Measurements from ENCODE around the gene ID1. TPM values are rescaled to one million over a fixed set of nuclear protein-coding genes. Genes with fewer than 3 reads are reported as not detected.
A peak's percentile ranks its signal among the peaks of the same experiment; 100 is the strongest.

ID1 gene
- total RNA-seq, 1 donor: 98.9 TPM

DNA sequence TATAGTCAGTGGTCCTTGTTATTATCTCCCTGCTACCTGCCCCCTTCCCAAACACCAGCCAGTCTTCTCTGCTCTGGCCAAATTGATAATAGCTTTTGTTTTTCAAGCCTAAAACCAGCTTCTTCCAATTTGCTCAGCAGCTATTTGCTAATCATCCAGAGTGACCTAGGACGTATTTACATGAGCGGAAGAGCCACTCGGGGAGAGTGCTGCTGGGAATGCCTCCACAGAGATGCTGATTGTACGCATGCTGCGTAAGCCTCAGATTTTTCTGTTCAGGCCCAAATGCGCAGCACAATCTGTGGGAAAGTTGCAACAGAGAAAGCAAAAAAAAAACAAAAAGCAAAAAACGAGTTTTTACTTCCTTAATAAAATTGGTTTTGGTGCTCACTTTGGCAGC is 24.4 kb upstream of the ID1 start:
- TF ChIP-seq, protein P1, sequence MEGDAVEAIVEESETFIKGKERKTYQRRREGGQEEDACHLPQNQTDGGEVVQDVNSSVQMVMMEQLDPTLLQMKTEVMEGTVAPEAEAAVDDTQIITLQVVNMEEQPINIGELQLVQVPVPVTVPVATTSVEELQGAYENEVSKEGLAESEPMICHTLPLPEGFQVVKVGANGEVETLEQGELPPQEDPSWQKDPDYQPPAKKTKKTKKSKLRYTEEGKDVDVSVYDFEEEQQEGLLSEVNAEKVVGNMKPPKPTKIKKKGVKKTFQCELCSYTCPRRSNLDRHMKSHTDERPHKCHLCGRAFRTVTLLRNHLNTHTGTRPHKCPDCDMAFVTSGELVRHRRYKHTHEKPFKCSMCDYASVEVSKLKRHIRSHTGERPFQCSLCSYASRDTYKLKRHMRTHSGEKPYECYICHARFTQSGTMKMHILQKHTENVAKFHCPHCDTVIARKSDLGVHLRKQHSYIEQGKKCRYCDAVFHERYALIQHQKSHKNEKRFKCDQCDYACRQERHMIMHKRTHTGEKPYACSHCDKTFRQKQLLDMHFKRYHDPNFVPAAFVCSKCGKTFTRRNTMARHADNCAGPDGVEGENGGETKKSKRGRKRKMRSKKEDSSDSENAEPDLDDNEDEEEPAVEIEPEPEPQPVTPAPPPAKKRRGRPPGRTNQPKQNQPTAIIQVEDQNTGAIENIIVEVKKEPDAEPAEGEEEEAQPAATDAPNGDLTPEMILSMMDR (IDR thresholded peaks at IDR 0.05; ENCODE audit: insufficient read depth, low read length): no peak
- H3K4me3 ChIP-seq (ENCODE audit: low read depth, low read length): no peak overlapping the region
- no peak for DNase-seq (ENCODE audit: low read depth)

DNA sequence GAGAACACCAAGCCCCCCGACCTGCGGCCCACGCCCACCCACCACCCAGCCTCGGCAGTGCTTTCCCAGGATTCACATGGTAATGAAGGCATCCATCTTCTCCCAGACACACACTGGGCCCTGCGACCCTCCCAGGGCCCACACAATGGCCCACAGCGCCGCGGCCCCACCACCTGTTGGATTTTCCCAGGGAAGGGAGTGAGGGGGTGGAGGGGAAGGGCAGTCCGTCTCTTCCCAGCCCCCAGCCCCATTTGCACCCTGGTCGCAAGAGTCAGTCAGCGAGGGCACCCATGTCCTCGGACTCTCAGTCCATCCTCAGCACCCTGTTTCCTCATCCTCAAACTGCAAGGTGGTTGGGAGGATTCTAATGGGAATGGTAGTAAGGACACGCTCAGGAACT is 23.7 kb upstream of the ID1 start:
- TF ChIP-seq, protein P1 (IDR thresholded peaks at IDR 0.05; ENCODE audit: insufficient read depth, low read length): no peak
- DNase-seq (ENCODE audit: low read depth): no peak
- no peak overlapping the region for H3K4me3 ChIP-seq (ENCODE audit: low read depth, low read length)

DNA sequence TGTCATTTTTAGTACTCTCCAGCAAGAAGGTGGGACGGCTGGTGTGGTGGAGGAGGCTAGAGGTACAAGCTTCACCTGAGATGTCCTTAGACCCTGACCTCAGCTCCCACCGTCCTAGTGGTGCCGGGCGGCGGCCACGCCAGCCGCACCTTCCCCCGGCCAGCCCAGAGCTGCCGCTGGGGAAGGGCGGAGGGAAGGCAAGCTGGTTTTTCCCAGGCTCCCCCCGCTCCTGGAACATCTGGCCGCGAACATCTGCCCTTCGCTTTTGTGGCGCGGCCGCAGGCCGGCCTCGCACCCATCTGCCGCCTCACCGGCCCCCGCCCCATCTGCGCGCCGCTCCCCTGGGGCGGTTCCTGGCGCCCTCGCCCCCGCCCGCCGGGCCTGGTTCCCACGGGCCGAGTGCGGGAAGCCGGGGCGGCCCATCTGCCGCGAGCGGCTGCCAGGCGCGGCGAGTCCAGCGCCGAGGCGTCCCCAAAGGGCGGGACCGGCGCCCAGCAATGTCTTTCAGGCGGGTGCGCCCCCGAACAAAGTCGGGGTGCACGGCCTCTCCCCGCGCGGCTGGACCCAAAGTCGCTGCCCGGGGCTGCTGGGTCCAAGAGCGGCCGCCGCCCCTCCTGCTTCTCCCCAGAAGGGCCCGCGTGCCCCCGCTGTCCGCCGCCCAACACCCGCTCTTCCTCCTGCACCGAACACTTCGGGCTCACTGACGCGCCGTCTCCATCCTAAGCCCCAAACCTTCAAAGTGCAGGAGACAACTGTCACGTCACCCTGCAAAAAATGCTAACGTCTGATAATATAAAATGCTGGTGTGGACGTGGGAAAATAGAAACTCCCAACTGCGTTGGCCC is 17.3 kb upstream of the ID1 start:
- peak; percentile 32 for DNase-seq (ENCODE audit: low read depth)
- peak overlapping the region; percentile 57 for H3K4me3 ChIP-seq (ENCODE audit: low read depth, low read length)
- TF ChIP-seq, protein P1 (IDR thresholded peaks at IDR 0.05; ENCODE audit: insufficient read depth, low read length): no peak

- TF ChIP-seq, protein P1 (IDR thresholded peaks at IDR 0.05; ENCODE audit: insufficient read depth, low read length): no peak
- H3K4me3 ChIP-seq (ENCODE audit: low read depth, low read length): no peak overlapping the region
- DNase-seq (ENCODE audit: low read depth): no peak
Measured at GRCh38 chr20:31590717-31591225, 14.3 kb upstream of the ID1 start.

- no peak overlapping the region for H3K4me3 ChIP-seq (ENCODE audit: low read depth, low read length)
- peak; percentile 84 for DNase-seq (ENCODE audit: low read depth)
- TF ChIP-seq, protein P1 (IDR thresholded peaks at IDR 0.05; ENCODE audit: insufficient read depth, low read length): no peak
Measured at GRCh38 chr20:31593221-31594001, 11.7 kb upstream of the ID1 start.

- no peak for DNase-seq (ENCODE audit: low read depth)
- no peak overlapping the region for H3K4me3 ChIP-seq (ENCODE audit: low read depth, low read length)
- TF ChIP-seq, protein P1 (IDR thresholded peaks at IDR 0.05; ENCODE audit: insufficient read depth, low read length): no peak
Measured at GRCh38 chr20:31594002-31594557, 11.0 kb upstream of the ID1 start.
